ENCODE data around the gene ANKS1B. TPM values are rescaled to one million over a fixed set of nuclear protein-coding genes. Genes with fewer than 3 reads are reported as not detected.

ANKS1B gene
- total RNA-seq, 1 experiment from 2014 or later = 0.61 TPM

DNA sequence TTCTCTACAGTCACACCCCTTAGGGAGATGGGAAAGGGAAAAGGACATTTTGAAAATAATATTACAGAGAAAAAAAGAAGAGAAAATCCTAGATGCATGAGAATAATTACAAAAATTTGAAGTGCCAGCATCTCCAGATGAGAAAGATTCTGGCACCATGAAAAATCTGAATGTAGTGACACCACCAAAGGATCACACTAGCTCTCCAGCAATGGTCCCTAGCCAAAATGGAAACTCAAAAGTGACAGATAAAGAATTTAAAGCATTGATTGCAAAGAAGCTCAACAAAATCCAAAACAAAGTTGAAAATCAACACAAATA, 364.6 kb downstream of the ANKS1B start:
- Mint-ChIP-seq H3K27ac (ENCODE audit: unreplicated experiment) (no peak overlapping the region), H3K4me3 (ENCODE audit: unreplicated experiment) (no peak overlapping the region), H3K9me3 (ENCODE audit: unreplicated experiment) (peaks cover 20% of the 10 kb centered on the region), H3K36me3 (ENCODE audit: insufficient read depth, unreplicated experiment) (no peaks in the 10 kb centered on the region), H3K4me1 (ENCODE audit: low read depth, unreplicated experiment) (no peaks in the 10 kb centered on the region), H3K27me3 (ENCODE audit: insufficient read depth, unreplicated experiment) (no peaks in the 10 kb centered on the region)
- no peaks in the 10 kb centered on the region for H3K36me3 ChIP-seq (ENCODE audit: control insufficient read depth, insufficient read depth, low read length)
- DNase-seq = no peak
- no peak overlapping the region for H3K4me3 ChIP-seq (ENCODE audit: low read depth, low read length)
- no peaks in the 10 kb centered on the region for H3K27me3 ChIP-seq (replicated peaks; ENCODE audit: control insufficient read depth, insufficient read depth, low read length)
- ChIA-PET CTCF (interaction anchor here (0.9 kb wide), 1 partner anchor 233 kb away, joined by 8 read pairs; no protein-coding TSS in a partner anchor), POLR2A (no interaction called here)
- no peaks in the 10 kb centered on the region; the same call in none of the 2 replicates for H3K9me3 ChIP-seq
- no peaks in the 10 kb centered on the region for H3K4me1 ChIP-seq
- BruUV-seq (replicated peaks) = no TSS peak
- intact Hi-C loops (cut with micrococcal nuclease; ENCODE audit: unreplicated experiment) = loop anchor here (1.0 kb wide), 1 partner anchor 233 kb away; no protein-coding TSS in a partner anchor
- no peak for TF ChIP-seq CTCF (IDR thresholded peaks at IDR 0.05; ENCODE audit: insufficient read depth in 1 of 2, low read depth in 1 of 2, low read length in 1 of 2, severe bottlenecking in 1 of 2, unreplicated experiment in 1 of 2)

DNA sequence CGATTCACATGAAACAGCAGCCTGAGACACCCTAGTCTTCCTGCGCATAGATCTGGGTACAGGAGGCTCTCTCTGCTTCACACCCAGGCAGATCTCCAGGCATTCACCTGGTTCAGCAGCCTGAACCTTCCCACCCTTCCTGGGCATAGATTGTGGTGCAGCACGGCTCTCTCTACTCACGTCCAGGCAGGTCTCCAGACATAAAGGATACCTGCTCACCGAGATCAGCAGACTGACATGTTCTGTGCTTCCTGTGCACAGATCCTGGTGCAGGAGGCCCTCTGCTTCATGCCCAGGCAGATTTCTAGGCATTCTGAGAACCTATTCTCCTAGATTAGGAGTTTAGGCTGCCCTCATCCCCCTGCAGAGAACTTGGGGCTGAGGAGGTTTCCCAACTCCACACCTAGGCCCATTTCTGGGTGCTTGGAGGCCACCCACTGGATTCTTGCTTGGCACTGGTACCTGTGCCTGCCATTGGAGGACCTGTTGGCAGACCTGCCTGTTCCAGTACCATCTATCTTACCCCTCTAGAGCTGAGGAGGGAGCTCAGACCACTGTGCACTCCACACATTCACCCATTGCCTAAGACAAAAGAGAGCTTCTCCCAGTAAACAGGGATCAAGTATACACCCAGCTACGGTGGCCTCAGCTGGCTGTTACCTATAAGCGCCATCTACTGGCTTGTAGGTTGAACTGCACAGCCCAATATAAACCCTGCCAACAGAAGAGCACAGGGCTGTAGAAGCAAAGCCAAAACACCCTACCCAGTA, 365.2 kb downstream of the ANKS1B start:
- H3K9me3 Mint-ChIP-seq (ENCODE audit: unreplicated experiment) = peaks cover 20% of the 10 kb centered on the region
- DNase-seq = peak in 1 of 2 experiments; percentile 21
- H3K9me3 ChIP-seq = no peaks in the 10 kb centered on the region; the same call in none of the 2 replicates
- H3K4me1 ChIP-seq = no peaks in the 10 kb centered on the region
- no TSS peak for BruUV-seq (replicated peaks)
- POLR2A ChIA-PET = no interaction called here
- no peaks in the 10 kb centered on the region for H3K27me3 ChIP-seq (replicated peaks; ENCODE audit: control insufficient read depth, insufficient read depth, low read length)
- no peaks in the 10 kb centered on the region for H3K27me3 Mint-ChIP-seq (ENCODE audit: insufficient read depth, unreplicated experiment)
- no peak overlapping the region for H3K27ac Mint-ChIP-seq (ENCODE audit: unreplicated experiment)
- TF ChIP-seq CTCF (IDR thresholded peaks at IDR 0.05; ENCODE audit: insufficient read depth in 1 of 2, low read depth in 1 of 2, low read length in 1 of 2, severe bottlenecking in 1 of 2, unreplicated experiment in 1 of 2) = peak; percentile 48 to 61
- H3K4me1 Mint-ChIP-seq (ENCODE audit: low read depth, unreplicated experiment) = no peaks in the 10 kb centered on the region
- intact Hi-C loops (cut with micrococcal nuclease; ENCODE audit: unreplicated experiment) = loop anchor here (1.0 kb wide), 1 partner anchor 232 kb away; no protein-coding TSS in a partner anchor
- CTCF ChIA-PET = interaction anchor here (0.9 kb wide), 1 partner anchor 233 kb away, joined by 8 read pairs; no protein-coding TSS in a partner anchor
- no peak overlapping the region for H3K4me3 Mint-ChIP-seq (ENCODE audit: unreplicated experiment)
- H3K36me3 ChIP-seq (ENCODE audit: control insufficient read depth, insufficient read depth, low read length) = no peaks in the 10 kb centered on the region
- H3K36me3 Mint-ChIP-seq (ENCODE audit: insufficient read depth, unreplicated experiment) = no peaks in the 10 kb centered on the region
- no peak overlapping the region for H3K4me3 ChIP-seq (ENCODE audit: low read depth, low read length)

- Mint-ChIP-seq H3K9me3 (ENCODE audit: unreplicated experiment) (peaks cover 20% of the 10 kb centered on the region), H3K4me3 (ENCODE audit: unreplicated experiment) (no peak overlapping the region), H3K27ac (ENCODE audit: unreplicated experiment) (no peak overlapping the region), H3K27me3 (ENCODE audit: insufficient read depth, unreplicated experiment) (no peaks in the 10 kb centered on the region), H3K36me3 (ENCODE audit: insufficient read depth, unreplicated experiment) (no peaks in the 10 kb centered on the region), H3K4me1 (ENCODE audit: low read depth, unreplicated experiment) (no peaks in the 10 kb centered on the region)
- no peak for DNase-seq
- POLR2A ChIA-PET = no interaction called here
- CTCF ChIA-PET = no interaction called here
- TF ChIP-seq CTCF (IDR thresholded peaks at IDR 0.05; ENCODE audit: insufficient read depth in 1 of 2, low read depth in 1 of 2, low read length in 1 of 2, severe bottlenecking in 1 of 2, unreplicated experiment in 1 of 2) = no peak
- Histone ChIP-seq H3K36me3 (ENCODE audit: control insufficient read depth, insufficient read depth, low read length) (no peaks in the 10 kb centered on the region), H3K9me3 (no peaks in the 10 kb centered on the region; the same call in none of the 2 replicates), H3K4me1 (no peaks in the 10 kb centered on the region), H3K27me3 (replicated peaks; ENCODE audit: control insufficient read depth, insufficient read depth, low read length) (no peaks in the 10 kb centered on the region), H3K4me3 (ENCODE audit: low read depth, low read length) (no peak overlapping the region)
- BruUV-seq (replicated peaks) = no TSS peak
- intact Hi-C loops (cut with micrococcal nuclease; ENCODE audit: unreplicated experiment) = no loop called here
These were observed 366.1 kb downstream of the ANKS1B start for GRCh38 chr12:99618657-99619056.

Data from Caco-2 (cell line).